K562 (cell line): ENCODE measurements around the gene DEDD2. TPM values are rescaled to one million over a fixed set of nuclear protein-coding genes. Genes with fewer than 3 reads are reported as not detected.

ENCODE experiments used
- ATAC-seq: fragments of 200-7000 bp; cut with Tn5 transposase; 3 replicates; pipeline ENCODE4 v1.9.1; 2020; ENCODE audit warnings: moderate library complexity
- BruUV-seq: library from RNA; stranded (reverse); fragments of 400-500 nt; replicated peaks from 2 replicates; lab custom pipeline; 2021; lab: Mats Ljungman, UMichigan
- CTCF ChIA-PET: fragments of 300-600 bp; formaldehyde crosslinking; extraction: SDS; loops from one replicate; lab custom pipeline; 2021; ENCODE audit warnings: low intra/inter-chr PET ratio; lab: Yijun Ruan, JAX
- POLR2A ChIA-PET: fragments of 300-600, 350-650 bp; sonication (Branson Sonifier 250); formaldehyde crosslinking; extraction: SDS; loops from one replicate; lab custom pipeline; 2021; ENCODE audit warnings: antibody characterized with exemption, inconsistent platforms; lab: Yijun Ruan, JAX
- DNase-seq, 4 experiments: peaks; one replicate each; pipeline versions ENCODE4 v3.0.0 to v3.0.0-alpha.2; 2011 to 2018; ENCODE audit warnings: low spot score in 3 of 4, mixed read lengths in 3 of 4; ENCODE audit errors: extremely low read depth in 1 of 4
- FAIRE-seq: peaks from 2 replicates; lab custom pipeline; 2011; peaks lifted over from hg19 to GRCh38; lab: Jason Lieb, UNC
- H2AFZ ChIP-seq: 2 replicates; pipeline ENCODE4 v1.6.0; 2011; ENCODE audit warnings: low read depth, low read length, control low read depth, inconsistent platforms
- H3K27ac ChIP-seq: fragments of 200-600 bp; 3 replicates; pipeline ENCODE4 v1.8.0; 2011; ENCODE audit warnings: low read depth, mild to moderate bottlenecking, control low read depth, inconsistent platforms, low read length, moderate library complexity, mixed read lengths; ENCODE audit errors: extremely low read depth
- H3K27me3 ChIP-seq, 2 experiments: fragments of 300-600 bp in 1 of 2; 2 replicates in 1 of 2; 3 replicates in 1 of 2; pipeline versions ENCODE4 v1.6.0 to v1.8.0; 2011; ENCODE audit warnings: inconsistent platforms in 2 of 2, low read length in 2 of 2, mild to moderate bottlenecking in 1 of 2, mixed read lengths in 1 of 2, moderate library complexity in 1 of 2; ENCODE audit not compliant: control insufficient read depth in 2 of 2, insufficient read depth in 2 of 2
- H3K36me3 ChIP-seq: fragments of 300-600 bp; 3 replicates; pipeline ENCODE4 v1.8.0; 2011; ENCODE audit warnings: mild to moderate bottlenecking, low read length, inconsistent platforms; ENCODE audit not compliant: control insufficient read depth, insufficient read depth
- H3K4me1 ChIP-seq, 2 experiments: fragments of 200-600 bp in 1 of 2; replicated peaks in 1 of 2; 2 replicates in 1 of 2; 3 replicates in 1 of 2; pipeline versions ENCODE4 v1.5.1 to v1.8.0; 2011; ENCODE audit warnings: inconsistent platforms in 2 of 2, low read length in 2 of 2, mild to moderate bottlenecking in 1 of 2, mixed read lengths in 1 of 2, moderate library complexity in 1 of 2; ENCODE audit not compliant: control insufficient read depth in 2 of 2, insufficient read depth in 2 of 2
- H3K4me2 ChIP-seq: 2 replicates; pipeline ENCODE4 v1.6.1; 2011; ENCODE audit warnings: low read length, control low read depth, inconsistent platforms, mixed read lengths; ENCODE audit not compliant: insufficient read depth
- H3K4me3 ChIP-seq: fragments of 200-600 bp; sonication (generic), shearing (Covaris generic); 2 replicates; pipeline ENCODE4 v1.5.1; 2016; ENCODE audit warnings: control low read depth, inconsistent platforms
- H3K79me2 ChIP-seq: fragments of 200-600 bp; 3 replicates; pipeline ENCODE4 v1.8.0; 2011; ENCODE audit warnings: low read length, inconsistent platforms; ENCODE audit not compliant: control insufficient read depth, insufficient read depth
- H3K9ac ChIP-seq, 2 experiments: 2 replicates each; pipeline versions ENCODE4 v1.6.0 to v1.6.1; 2011; ENCODE audit warnings: low read depth in 2 of 2, low read length in 2 of 2, control low read depth in 1 of 2, inconsistent platforms in 1 of 2, mild to moderate bottlenecking in 1 of 2, mixed read lengths in 1 of 2; ENCODE audit not compliant: insufficient read depth in 1 of 2
- H3K9me1 ChIP-seq: one replicate; pipeline ENCODE4 v1.6.0; 2011; ENCODE audit warnings: inconsistent platforms, mild to moderate bottlenecking, low read length, moderate library complexity; ENCODE audit not compliant: control insufficient read depth, insufficient read depth
- H3K9me3 ChIP-seq: replicated peaks from 2 replicates; pipeline ENCODE4 v1.5.1; 2011; ENCODE audit warnings: low read depth, low read length, inconsistent platforms; ENCODE audit not compliant: control insufficient read depth, insufficient read depth
- H4K20me1 ChIP-seq: replicated peaks from 2 replicates; pipeline ENCODE4 v1.6.1; 2011; ENCODE audit warnings: low read length, inconsistent platforms, mixed read lengths; ENCODE audit not compliant: control insufficient read depth, insufficient read depth
- CTCF ChIP-seq, 3 experiments: IDR thresholded peaks in 2 of 3; conservative IDR thresholded peaks in 1 of 3; 2 replicates each; pipeline ENCODE4 v1.5.1; 2011 to 2012; ENCODE audit warnings: low read length in 3 of 3, mild to moderate bottlenecking in 3 of 3, control low read depth in 2 of 3, improper control_type of control experiment in 1 of 3, inconsistent platforms in 1 of 3, low read depth in 1 of 3, mixed read lengths in 1 of 3, moderate library complexity in 1 of 3; ENCODE audit not compliant: insufficient read depth in 2 of 3
- ZBTB7A ChIP-seq: IDR thresholded peaks from 2 replicates; pipeline ENCODE4 v1.6.1; 2011; ENCODE audit warnings: low read depth, mild to moderate bottlenecking, low read length, moderate library complexity, borderline replicate concordance; ENCODE audit not compliant: control insufficient read depth
- ZNF785 ChIP-seq: fragments of 250-450 bp; sonication (Bioruptor Pico); IDR thresholded peaks from 2 replicates; pipeline ENCODE4 v1.4.0; 2020; ENCODE audit warnings: mild to moderate bottlenecking
- WGBS: fragments of 100-300 bp; shearing (Covaris generic); methylation state at CpG from one replicate; pipeline ENCODE4 v1.1.6; 2016; ENCODE audit warnings: low coverage, mixed read lengths; ENCODE audit not compliant: insufficient coverage; ENCODE audit errors: missing lambda C conversion rate; 5-methylcytosine and 5-hydroxymethylcytosine counted together
- in situ Hi-C: fragments of 300-500 bp; cut with MboI; formaldehyde crosslinking; loops from 4 replicates; pipeline ENCODE4 v1.15.0; 2018; ENCODE audit warnings: inconsistent platforms, mixed read lengths
- intact Hi-C: fragments of 100-400 bp; cut with micrococcal nuclease; formaldehyde crosslinking; loops from 2 replicates; pipeline ENCODE4 v1.14.2; 2022
- polyA plus RNA-seq, 8 experiments: library from polyadenylated mRNA; depleted of rRNA in 4 of 8; stranded (reverse) in 5 of 8; unstranded in 3 of 8; fragments of >200 nt; fragmentation: Nextera tagmentation in 2 of 8; fragmentation: Illumina TruSeq in 1 of 8; extraction: Ambion mirVana in 2 of 8; extraction: Trizol in 1 of 8; gene quantifications; 2 replicates each; pipeline versions ENCODE4 v1.2.1 to v1.2.3, GENCODE V29; 2011 to 2014; ENCODE audit warnings: inconsistent platforms in 1 of 8, missing spikeins in 1 of 8
- total RNA-seq, 7 experiments: library from RNA; depleted of rRNA in 6 of 7; stranded (reverse); fragments of >200 nt in 6 of 7; fragmentation: Illumina TruSeq in 2 of 7; extraction: Trizol in 2 of 7; gene quantifications; 2 replicates each; pipeline versions ENCODE4 v1.2.1 to v1.2.3, GENCODE V29; 2011 to 2021; ENCODE audit warnings: low replicate concordance in 1 of 7

The DEDD2 gene
- total and polyA plus RNA-seq, 9 of the 15 experiments (the other 6 are each of a cell fraction or from before 2014, with no cell fraction given), result 4.3 to 43.0 (median 29.2) TPM

GRCh38 chr19:42178791-42179674 is 38.4 kb downstream of the DEDD2 start:
- ChIA-PET POLR2A (no interaction called here), CTCF (no interaction called here)
- TF ChIP-seq ZNF785 (CRISPR knock-in tag) (no peak), CTCF (IDR thresholded peaks at IDR 0.05 in 2 of 3, conservative IDR thresholded peaks at IDR 0.05 in 1 of 3; ENCODE audit: insufficient read depth in 2 of 3, low read depth in 1 of 3, low read length in 3 of 3) (peak; percentile 36 to 59 (median 43)), ZBTB7A (peak; percentile 78)
- no peak for FAIRE-seq
- no peaks in the 10 kb centered on the region for H3K36me3 ChIP-seq
- peak; percentile 37 to 76 (median 64) for DNase-seq
- no peak overlapping the region for H3K27ac ChIP-seq
- BruUV-seq, result no TSS peak
- peaks cover 15% of the 10 kb centered on the region; the same call in 1 of the 2 replicates for H4K20me1 ChIP-seq
- H3K4me1 ChIP-seq, result peaks cover 0 to 15% of the 10 kb centered on the region in 2 experiments; a peak in 3 of 5 replicates
- intact Hi-C loops (no loop called here), in situ Hi-C loops (no loop called here)
- no peaks in the 10 kb centered on the region for H3K9me1 ChIP-seq
- H3K9ac ChIP-seq, result no peak overlapping the region
- H2AFZ ChIP-seq, result no peak overlapping the region
- no peaks in the 10 kb centered on the region for H3K9me3 ChIP-seq
- no peaks in the 10 kb centered on the region for H3K79me2 ChIP-seq
- 22% methylated on average over 5 of the region's 13 CpGs for WGBS
- ATAC-seq, result peak; percentile 74
- H3K4me2 ChIP-seq, result no peak overlapping the region
- H3K27me3 ChIP-seq, result peaks cover 45 to 64% of the 10 kb centered on the region in 2 experiments
- H3K4me3 ChIP-seq, result no peak overlapping the region
